DLD1 (cell line): ENCODE data around the gene RBMXL2.

Experiments used
- in situ Hi-C: cut with HindIII; loops from 2 replicates; pipeline ENCODE4 v1.10.0; 2017; ENCODE audit warnings: low sequenced_read_pairs

RBMXL2 gene

GRCh38 chr11:7088921-7089320 lies at the start of gene RBMXL2:
RBMXL2 (plus strand) TSS chr11:7088998; CDS start chr11:7089121, 123 bp downstream.
- in situ Hi-C loops = no loop called here

- in situ Hi-C loops = no loop called here
These were observed 42.2 kb upstream of the RBMXL2 start for GRCh38 chr11:7046474-7047175.

- in situ Hi-C loops = loop anchor here (25.0 kb wide), 1 partner anchor 262 kb away; no protein-coding TSS in a partner anchor
These were observed 38.6 kb upstream of the RBMXL2 start for GRCh38 chr11:7050191-7050590.

GRCh38 chr11:7056828-7057513 lies 31.8 kb upstream of the RBMXL2 start:
- in situ Hi-C loops = loop anchor here (25.0 kb wide), 1 partner anchor 255 kb away; no protein-coding TSS in a partner anchor

- in situ Hi-C loops = loop anchor here (25.0 kb wide), 1 partner anchor 255 kb away; no protein-coding TSS in a partner anchor
These were observed 31.2 kb upstream of the RBMXL2 start for GRCh38 chr11:7057641-7058040.

- in situ Hi-C loops = loop anchor here (25.0 kb wide), 1 partner anchor 251 kb away; no protein-coding TSS in a partner anchor
These were observed 27.9 kb upstream of the RBMXL2 start for GRCh38 chr11:7060868-7061267.

- in situ Hi-C loops = loop anchor here (25.0 kb wide), 1 partner anchor 250 kb away; no protein-coding TSS in a partner anchor
These were observed 26.3 kb upstream of the RBMXL2 start for GRCh38 chr11:7062534-7062933.

- in situ Hi-C loops = loop anchor here (25.0 kb wide), 1 partner anchor 240 kb away; no protein-coding TSS in a partner anchor
These were observed 16.3 kb upstream of the RBMXL2 start for GRCh38 chr11:7072401-7073028.

- in situ Hi-C loops = no loop called here
These were observed 11.7 kb upstream of the RBMXL2 start for GRCh38 chr11:7077101-7077500.

- in situ Hi-C loops = no loop called here
These were observed 9.2 kb upstream of the RBMXL2 start for GRCh38 chr11:7079545-7080135.

- in situ Hi-C loops = no loop called here
These were observed 7.9 kb upstream of the RBMXL2 start for GRCh38 chr11:7080900-7081299.

- in situ Hi-C loops = no loop called here
These were observed 7.4 kb upstream of the RBMXL2 start for GRCh38 chr11:7081441-7081840.

GRCh38 chr11:7089328-7090251 lies 792 bp downstream of the RBMXL2 start:
- in situ Hi-C loops = no loop called here

- in situ Hi-C loops = no loop called here
These were observed 9.5 kb downstream of the RBMXL2 start for GRCh38 chr11:7098235-7098832.

GRCh38 chr11:7115780-7116179 lies 27.0 kb downstream of the RBMXL2 start:
- in situ Hi-C loops = no loop called here

GRCh38 chr11:7116370-7116769 lies 27.6 kb downstream of the RBMXL2 start:
- in situ Hi-C loops = no loop called here

- in situ Hi-C loops = no loop called here
These were observed 49.3 kb downstream of the RBMXL2 start for GRCh38 chr11:7138051-7138450.
